ENCODE results near the gene TTC1.

TTC1 gene

GRCh38 chr5:160087199-160087598 is 78.3 kb downstream of the TTC1 start:
- DNase-seq (ENCODE audit: low read depth, low spot score): no peak

GRCh38 chr5:160088805-160089204 is 79.9 kb downstream of the TTC1 start:
- no peak for DNase-seq (ENCODE audit: low read depth, low spot score)

GRCh38 chr5:160089531-160089930 is 80.6 kb downstream of the TTC1 start:
- no peak for DNase-seq (ENCODE audit: low read depth, low spot score)

- DNase-seq (ENCODE audit: low read depth, low spot score): no peak
These were observed 81.1 kb downstream of the TTC1 start for GRCh38 chr5:160090059-160090458.

- no peak for DNase-seq (ENCODE audit: low read depth, low spot score)
These were observed 83.6 kb downstream of the TTC1 start for GRCh38 chr5:160092514-160092913.

GRCh38 chr5:160092960-160093707 is 84.2 kb downstream of the TTC1 start:
- no peak for DNase-seq (ENCODE audit: low read depth, low spot score)

GRCh38 chr5:160096178-160096577 is 87.2 kb downstream of the TTC1 start:
- no peak for DNase-seq (ENCODE audit: low read depth, low spot score)

- DNase-seq (ENCODE audit: low read depth, low spot score): no peak
These were observed 89.1 kb downstream of the TTC1 start for GRCh38 chr5:160097991-160098390.

- no peak for DNase-seq (ENCODE audit: low read depth, low spot score)
These were observed 96.9 kb downstream of the TTC1 start for GRCh38 chr5:160105686-160106360.

GRCh38 chr5:160108124-160108523 is 99.2 kb downstream of the TTC1 start:
- DNase-seq (ENCODE audit: low read depth, low spot score): no peak

All from iPS DF 19.7 (cell line).